Motor neuron (in vitro differentiated cells): ENCODE measurements around the gene FRMD6. TPM values are rescaled to one million over a fixed set of nuclear protein-coding genes. Genes with fewer than 3 reads are reported as not detected.
"Not testable (repeated sequence)": the region's sequence is repeated elsewhere in the genome, so short reads cannot be mapped to it uniquely, and the experiment has no call there.

Experiments
- ATAC-seq, 8 experiments: fragments of 200-7000 bp; cut with Tn5 transposase; replicated peaks in 6 of 8; 2 replicates each; pipeline ENCODE4 v1.8.0; 2021; ENCODE audit warnings: mild to moderate bottlenecking in 8 of 8, moderate library complexity in 8 of 8
- H3K27ac ChIP-seq, 2 donors: fragments of 250-450 bp; sonication (Bioruptor Pico); 2 replicates each; pipeline ENCODE4 v1.9.0; 2021; ENCODE audit warnings: antibody characterized with exemption in 2 of 2, mild to moderate bottlenecking in 2 of 2, moderate library complexity in 1 of 2
- H3K4me1 ChIP-seq, 2 donors: fragments of 250-450 bp; sonication (Bioruptor Pico); replicated peaks in 1 of 2; 2 replicates each; pipeline ENCODE4 v1.6.1; 2021; ENCODE audit warnings: antibody characterized with exemption in 2 of 2, mild to moderate bottlenecking in 2 of 2, moderate library complexity in 1 of 2
- H3K4me3 ChIP-seq, 5 donors: fragments of 250-450 bp; sonication (Bioruptor Pico); 2 replicates each; pipeline ENCODE4 v1.9.0; 2021; ENCODE audit warnings: antibody characterized with exemption in 5 of 5, mild to moderate bottlenecking in 5 of 5, moderate library complexity in 4 of 5
- WGBS, 10 experiments: fragments of 450-650 bp; shearing (Covaris generic); methylation state at CpG; one replicate each; pipeline ENCODE4 v1.0.0; 2022; 5-methylcytosine and 5-hydroxymethylcytosine counted together
- in situ Hi-C, 9 experiments: fragments of 400-800 bp; cut with MboI; loops; one replicate each; pipeline ENCODE4 v1.15.0; 2021; ENCODE audit warnings: low sequenced_read_pairs in 9 of 9, low pct_unique_long_range_greater_than_20kb in 2 of 9; ENCODE audit not compliant: unreplicated experiment in 9 of 9
- total RNA-seq, 8 experiments: library from RNA; unstranded; fragments of 300-600 nt; gene quantifications; 2 replicates each; pipeline versions ENCODE4 v1.2.3 to v1.2.4, GENCODE V29; 2022

FRMD6 gene
- total RNA-seq, 8 experiments from 2014 or later = 2.8 to 129 (median 19.4) TPM

DNA sequence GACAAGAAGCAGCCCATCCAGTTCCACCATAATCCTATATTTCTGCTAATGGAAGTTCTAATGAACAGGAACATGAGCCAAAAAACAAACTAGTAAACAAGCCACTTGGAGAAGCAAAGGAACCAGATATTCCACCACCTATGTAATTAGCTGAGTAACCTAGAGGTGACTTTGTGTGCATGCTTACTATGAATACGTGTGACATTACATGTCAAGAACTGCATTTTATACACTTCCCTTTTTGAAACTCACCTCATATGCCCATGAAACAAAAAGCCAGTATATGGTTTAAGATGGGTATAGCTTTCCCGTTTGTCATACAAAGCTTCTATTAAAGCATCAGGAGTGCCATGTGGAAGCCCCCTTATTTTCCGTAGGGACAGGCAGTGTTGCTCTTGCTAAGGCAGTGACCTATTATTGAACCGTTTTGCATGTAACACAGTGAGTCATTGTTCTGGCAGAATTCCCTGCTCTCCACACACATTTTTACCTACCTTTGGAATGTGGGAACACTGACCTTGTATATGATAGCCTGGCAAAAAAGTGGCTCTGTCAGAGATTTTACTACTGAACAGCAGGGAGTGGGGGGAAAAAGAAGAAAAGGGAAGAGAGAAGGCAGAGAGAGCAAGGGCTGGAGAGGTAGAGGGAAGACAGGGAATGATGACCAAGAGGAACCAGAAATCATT lies 34.8 kb upstream of the FRMD6 start:
- in situ Hi-C loops = no loop called here
- no peak overlapping the region for H3K4me3 ChIP-seq
- 17 to 80% (median 48%) methylated on average over 1 to 4 of the region's 4 CpGs; no CpG with 5 or more reads in 1 of the 10 experiments for WGBS, 10 experiments
- no peak overlapping the region for H3K27ac ChIP-seq
- ATAC-seq = peak in 7 of 8 experiments; percentile 31 to 91 (median 69)
- peaks cover 3 to 6% of the 10 kb centered on the region in 2 donors for H3K4me1 ChIP-seq

DNA sequence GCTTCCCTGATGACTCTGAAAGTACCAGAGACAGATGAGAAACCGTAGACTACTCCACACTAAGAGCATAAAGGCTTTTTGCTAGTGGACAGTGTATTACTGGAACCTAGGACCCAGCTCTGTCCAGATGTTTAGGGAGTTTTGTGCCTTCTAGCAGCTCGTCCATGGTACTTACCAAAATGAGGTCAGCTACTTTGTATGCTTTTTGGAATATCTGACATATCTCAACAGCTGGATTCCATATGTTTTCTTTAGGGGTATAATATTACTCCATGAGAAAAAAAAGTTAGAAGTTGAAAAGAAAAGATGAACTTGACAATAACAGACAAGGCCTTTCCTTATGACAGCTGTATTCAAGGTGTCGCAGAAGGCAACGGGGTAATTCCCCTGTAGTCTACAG lies 32.1 kb upstream of the FRMD6 start:
- WGBS, 10 experiments = 45 to 100% (median 68%) methylated on average over 1 to 4 of the region's 4 CpGs; no CpG with 5 or more reads in 3 of the 10 experiments
- Histone ChIP-seq H3K4me1 (peaks cover 3 to 6% of the 10 kb centered on the region in 2 donors), H3K27ac (no peak overlapping the region), H3K4me3 (no peak overlapping the region)
- peak in 1 of 8 experiments; percentile 47 for ATAC-seq
- in situ Hi-C loops = no loop called here

GRCh38 chr14:51620056-51620455 lies 31.7 kb upstream of the FRMD6 start:
- Histone ChIP-seq H3K27ac (no peak overlapping the region), H3K4me3 (no peak overlapping the region), H3K4me1 (peaks cover 3 to 6% of the 10 kb centered on the region in 2 donors)
- in situ Hi-C loops = no loop called here
- WGBS, 10 experiments = 83 to 100% (median 100%) methylated on average over 2 of the region's 2 CpGs; no CpG with 5 or more reads in 5 of the 10 experiments
- ATAC-seq = no peak

DNA sequence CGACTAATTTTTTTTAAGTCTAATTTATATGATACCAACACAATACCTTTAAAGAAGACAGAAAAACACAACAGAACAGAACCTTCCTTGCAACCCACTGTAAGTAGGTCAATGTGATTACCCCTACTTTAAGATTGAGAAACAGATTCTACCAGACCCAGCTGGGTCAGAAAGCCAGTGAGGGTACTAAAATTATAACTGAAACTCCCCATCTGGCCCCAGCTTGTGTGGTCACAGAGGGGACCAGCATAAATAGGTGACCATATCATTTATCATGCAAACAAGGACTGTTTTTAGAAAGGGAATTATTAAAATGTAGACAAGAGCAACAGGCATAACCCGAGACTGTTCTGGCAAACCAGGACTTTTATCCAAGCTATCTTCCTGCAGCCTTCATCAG lies 30.1 kb upstream of the FRMD6 start:
- H3K4me1 ChIP-seq = peaks cover 3 to 6% of the 10 kb centered on the region in 2 donors
- no peak for ATAC-seq
- 77 to 100% (median 91%) methylated on average over 1 to 2 of the region's 2 CpGs; no CpG with 5 or more reads in 1 of the 10 experiments for WGBS, 10 experiments
- in situ Hi-C loops = no loop called here
- no peak overlapping the region for H3K4me3 ChIP-seq
- H3K27ac ChIP-seq = no peak overlapping the region

DNA sequence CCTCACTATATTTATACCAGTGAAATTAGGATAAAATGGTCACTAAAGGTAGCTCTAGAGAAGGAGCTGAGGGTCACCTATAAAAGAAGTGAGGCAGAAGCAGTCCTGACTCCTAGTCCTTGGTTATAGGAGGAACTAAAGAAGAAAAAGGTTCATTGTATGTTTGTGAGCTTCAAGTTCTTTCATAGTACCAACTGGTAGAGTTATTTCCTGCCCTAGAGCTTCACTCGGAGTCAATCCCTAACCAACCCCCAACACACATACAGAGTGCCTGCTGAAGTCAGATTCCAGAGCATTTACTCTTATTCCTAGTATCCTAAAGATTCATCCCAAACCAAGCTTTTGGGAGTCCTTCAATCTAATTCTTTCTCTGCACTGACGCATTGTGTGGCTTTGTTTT lies 29.3 kb upstream of the FRMD6 start:
- Histone ChIP-seq H3K27ac (no peak overlapping the region), H3K4me3 (no peak overlapping the region), H3K4me1 (no peaks in the 10 kb centered on the region)
- WGBS, 10 experiments = 50 to 100% (median 86%) methylated on average over 1 to 2 of the region's 2 CpGs; no CpG with 5 or more reads in 3 of the 10 experiments
- in situ Hi-C loops = no loop called here
- no peak for ATAC-seq

GRCh38 chr14:51624955-51625569 lies 26.6 kb upstream of the FRMD6 start:
- in situ Hi-C loops = no loop called here
- WGBS, 10 experiments = 0 to 100% (median 87%) methylated on average over 1 of the region's 1 CpG; no CpG with 5 or more reads in 2 of the 10 experiments
- Histone ChIP-seq H3K4me1 (no peaks in the 10 kb centered on the region), H3K27ac (no peak overlapping the region), H3K4me3 (no peak overlapping the region)
- peak in 4 of 8 experiments; percentile 48 to 90 (median 62) for ATAC-seq

DNA sequence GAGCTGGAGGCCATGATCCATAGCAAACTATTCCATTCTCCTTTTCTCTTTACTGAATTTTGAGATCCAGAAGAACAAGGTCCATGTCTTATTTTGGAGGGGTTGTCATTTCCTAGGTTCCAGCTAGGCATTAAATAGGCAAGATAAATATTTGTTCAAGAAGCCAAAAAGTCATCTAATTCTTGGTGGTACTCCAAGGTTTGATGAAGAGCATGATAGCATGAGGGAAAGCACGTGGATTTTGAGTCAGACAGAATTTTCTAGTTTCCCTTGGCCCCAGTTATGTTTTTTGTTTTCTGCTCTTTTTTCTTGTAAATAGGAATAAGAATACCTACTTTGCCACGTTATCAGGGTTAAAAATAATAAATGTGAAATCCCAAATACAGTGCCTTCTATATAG lies 25.5 kb upstream of the FRMD6 start:
- in situ Hi-C loops = no loop called here
- Histone ChIP-seq H3K4me3 (no peak overlapping the region), H3K4me1 (no peaks in the 10 kb centered on the region), H3K27ac (no peak overlapping the region)
- WGBS, 10 experiments = 52 to 100% (median 79%) methylated on average over 2 of the region's 2 CpGs; no CpG with 5 or more reads in 1 of the 10 experiments
- ATAC-seq = no peak

- Histone ChIP-seq H3K4me3 (no peak overlapping the region), H3K4me1 (no peaks in the 10 kb centered on the region), H3K27ac (no peak overlapping the region)
- no peak for ATAC-seq
- 0 to 80% (median 20%) methylated on average over 1 of the region's 1 CpG; no CpG with 5 or more reads in 3 of the 10 experiments for WGBS, 10 experiments
- in situ Hi-C loops = no loop called here
Measured at GRCh38 chr14:51626788-51627187, 24.9 kb upstream of the FRMD6 start.

DNA sequence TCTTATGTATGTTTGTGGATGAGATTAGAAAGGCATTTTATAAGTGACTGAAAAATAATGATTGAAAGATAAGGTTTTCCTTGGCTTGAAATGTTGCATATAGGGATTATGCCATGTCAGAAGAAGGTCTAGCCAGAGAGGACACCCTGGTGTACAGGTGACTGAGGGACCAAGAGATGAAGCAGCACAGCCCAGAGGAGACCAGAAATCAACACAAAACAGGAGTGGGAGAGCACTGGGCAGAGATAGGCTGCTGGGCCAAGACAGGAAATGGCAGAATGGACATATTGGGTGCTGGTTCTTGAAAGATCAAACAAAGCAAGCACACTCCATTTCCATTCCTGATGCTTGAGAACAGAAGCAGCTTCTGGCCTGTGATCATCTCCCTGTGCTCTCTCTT lies 24.4 kb upstream of the FRMD6 start:
- Histone ChIP-seq H3K27ac (no peak overlapping the region), H3K4me3 (no peak overlapping the region), H3K4me1 (no peaks in the 10 kb centered on the region)
- no peak for ATAC-seq
- in situ Hi-C loops = no loop called here

DNA sequence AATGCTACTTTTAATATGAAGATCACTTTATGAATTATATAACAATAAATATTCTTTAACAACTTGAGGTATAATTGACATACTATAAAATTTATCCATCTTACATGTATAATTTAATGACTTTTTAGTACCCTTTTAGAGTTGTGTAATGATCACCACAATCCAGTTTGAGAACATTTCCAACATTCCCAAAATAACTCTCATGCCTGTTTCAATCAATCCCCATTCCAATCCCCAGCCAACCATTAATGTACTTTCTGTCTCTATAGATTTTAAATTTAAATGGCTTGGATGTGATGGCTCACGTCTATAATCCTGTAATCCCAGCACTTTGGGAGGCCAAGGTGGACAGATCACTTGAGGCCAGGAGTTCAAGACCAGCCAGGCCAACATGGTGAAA lies 23.5 kb upstream of the FRMD6 start:
- Histone ChIP-seq H3K27ac (no peak overlapping the region), H3K4me1 (no peaks in the 10 kb centered on the region), H3K4me3 (no peak overlapping the region)
- in situ Hi-C loops = no loop called here
- ATAC-seq = no peak
- 33 to 83% (median 79%) methylated on average over 1 of the region's 1 CpG; no CpG with 5 or more reads in 6 of the 10 experiments for WGBS, 10 experiments

GRCh38 chr14:51630987-51631386 lies 20.7 kb upstream of the FRMD6 start:
- no peak for ATAC-seq
- Histone ChIP-seq H3K27ac (no peak overlapping the region), H3K4me3 (no peak overlapping the region), H3K4me1 (no peaks in the 10 kb centered on the region)
- 50 to 100% (median 93%) methylated on average over 1 to 2 of the region's 2 CpGs; no CpG with 5 or more reads in 1 of the 10 experiments for whole genome bisulfite sequencing, 10 experiments
- in situ Hi-C loops = no loop called here

- ATAC-seq, H3K4me3 ChIP-seq, in situ Hi-C loops, H3K27ac ChIP-seq, H3K4me1 ChIP-seq: not testable (repeated sequence)
- WGBS, 10 experiments = 75 to 100% (median 91%) methylated on average over 1 to 2 of the region's 2 CpGs
Measured at GRCh38 chr14:51633298-51633697, 18.4 kb upstream of the FRMD6 start.

DNA sequence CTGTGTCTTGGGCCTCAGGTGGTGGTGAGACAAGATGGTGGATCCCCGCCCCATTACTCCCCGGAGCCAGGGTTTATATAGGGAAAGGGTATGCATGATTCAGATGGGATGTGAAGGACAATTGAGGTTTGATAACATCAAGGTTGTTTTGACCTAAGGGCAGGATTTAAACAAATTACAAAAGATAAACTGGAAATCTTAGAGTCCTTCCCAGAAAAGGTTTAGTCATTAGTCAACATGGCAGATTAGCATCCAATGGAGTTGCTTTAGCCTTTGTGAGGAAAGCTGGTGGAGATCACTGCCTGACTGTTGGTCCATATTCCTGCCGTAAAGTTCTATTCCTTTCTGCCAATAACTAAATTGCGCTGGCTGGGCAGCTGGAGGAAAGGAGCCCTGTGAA lies 15.6 kb upstream of the FRMD6 start:
- Histone ChIP-seq H3K4me1 (no peaks in the 10 kb centered on the region), H3K27ac (no peak overlapping the region), H3K4me3 (no peak overlapping the region)
- in situ Hi-C loops = no loop called here
- no peak for ATAC-seq
- 93 to 100% (median 100%) methylated on average over 1 to 4 of the region's 4 CpGs; no CpG with 5 or more reads in 4 of the 10 experiments for WGBS, 10 experiments
